ENCODE data around the gene GAK. TPM values are rescaled to one million over a fixed set of nuclear protein-coding genes. Genes with fewer than 3 reads are reported as not detected.
A peak's percentile ranks its signal among the peaks of the same experiment; 100 is the strongest.

GAK gene
- total and polyA plus RNA-seq, 2 of the 4 experiments (the other 2 are of a cell fraction), result 45.1 to 133 TPM

- Histone ChIP-seq H2BK120ac (ENCODE audit: low read depth, low read length) (no peak overlapping the region), H4K91ac (ENCODE audit: insufficient read depth, low read depth, low read length) (no peak overlapping the region), H3K4me1 (ENCODE audit: control insufficient read depth, insufficient read depth, low read length) (no peaks in the 10 kb centered on the region; the same call in 1 of the 2 replicates), H3K23ac (ENCODE audit: low read depth, low read length) (no peak overlapping the region), H3K4me3 (ENCODE audit: insufficient read depth, low read depth, low read length) (no peak overlapping the region), H4K8ac (ENCODE audit: low read depth in 2 of 2, low read length in 2 of 2) (no peak overlapping the region), H3K36me3 (ENCODE audit: control insufficient read depth, insufficient read depth, low read length) (no peaks in the 10 kb centered on the region), H3K9me1 (ENCODE audit: insufficient read depth, low read length) (no peaks in the 10 kb centered on the region), H3K4ac (ENCODE audit: low read depth, low read length) (no peak overlapping the region), H2AFZ (replicated peaks; ENCODE audit: low read length, poor library complexity) (no peak overlapping the region), H3K9ac (ENCODE audit: low read depth, low read length) (no peak overlapping the region), H4K20me1 (ENCODE audit: insufficient read depth, low read length) (peaks cover 3% of the 10 kb centered on the region; the same call in 1 of the 2 replicates), H3K56ac (ENCODE audit: extremely low read depth, insufficient read depth, low read length) (no peak overlapping the region), H3K4me2 (ENCODE audit: low read depth, low read length) (no peak overlapping the region), H3K27ac (ENCODE audit: insufficient read depth, low read length) (no peak overlapping the region), H2AK5ac (ENCODE audit: low read depth, low read length) (no peak overlapping the region), H3K9me3 (ENCODE audit: control insufficient read depth, insufficient read depth, low read length) (peaks cover 5% of the 10 kb centered on the region; the same call in 1 of the 2 replicates), H2AK9ac (replicated peaks; ENCODE audit: low read depth, low read length, poor library complexity) (no peak overlapping the region), H2BK15ac (ENCODE audit: low read depth, low read length) (no peak overlapping the region), H4K5ac (ENCODE audit: low read depth, low read length) (no peak overlapping the region), H3K14ac (replicated peaks; ENCODE audit: low read depth, low read length) (no peak overlapping the region), H3K18ac (ENCODE audit: low read depth, low read length) (no peak overlapping the region), H3K79me1 (ENCODE audit: low read depth in 1 of 2, low read length in 2 of 2) (no peaks in the 10 kb centered on the region), H2BK5ac (ENCODE audit: low read depth, low read length, poor library complexity, severe bottlenecking) (no peak overlapping the region), H2BK20ac (ENCODE audit: low read depth, low read length) (no peak overlapping the region), H3K27me3 (ENCODE audit: control insufficient read depth, insufficient read depth, low read length) (peaks cover 61% of the 10 kb centered on the region)
- WGBS, 2 experiments (ENCODE audit: extremely low coverage in 2 of 2, insufficient read length in 1 of 2), result 64% methylated on average over 4 of the region's 16 CpGs; no CpG with 5 or more reads in 1 of the 2 experiments
- intact Hi-C loops (cut with micrococcal nuclease) (no loop called here), in situ Hi-C loops (cut with MboI; ENCODE audit: low sequenced_read_pairs) (no loop called here), dilution Hi-C loops (cut with HindIII; ENCODE audit: low sequenced_read_pairs, unreplicated experiment) (no loop called here)
- DNase-seq, result no peak
- peak; percentile 41 for ATAC-seq (ENCODE audit: low read depth)
- TF ChIP-seq POLR2A (IDR thresholded peaks at IDR 0.05; ENCODE audit: low read depth, low read length), result no peak
- TF ChIP-seq CTCF (conservative IDR thresholded peaks at IDR 0.05; ENCODE audit: low read depth, low read length), result peak; percentile 21; the same call in 1 of the 2 replicates
- CTCF ChIA-PET, result no interaction called here
- no TSS peak for BruUV-seq (replicated peaks)
- POLR2A ChIA-PET (ENCODE audit: unreplicated experiment), result no interaction called here
Measured at GRCh38 chr4:828641-829271, 103.4 kb downstream of the GAK start.

All from IMR-90 (cell line).